Measurements from ENCODE around the gene PGM3. TPM values are rescaled to one million over a fixed set of nuclear protein-coding genes. Genes with fewer than 3 reads are reported as not detected.
A peak's percentile ranks its signal among the peaks of the same experiment; 100 is the strongest.
"Not testable (repeated sequence)": the region's sequence is repeated elsewhere in the genome, so short reads cannot be mapped to it uniquely, and the experiment has no call there.

The PGM3 gene
- total RNA-seq, 1 donor from 2014 or later: 24.7 TPM

- intact Hi-C loops (cut with micrococcal nuclease): no loop called here
- H3K4me3 Mint-ChIP-seq: no peak overlapping the region
- no peaks in the 10 kb centered on the region for H3K9me3 Mint-ChIP-seq
- DNase-seq: no peak
- peaks cover 8% of the 10 kb centered on the region for H3K4me1 Mint-ChIP-seq
- peaks cover 5% of the 10 kb centered on the region for H3K27me3 Mint-ChIP-seq
- peaks cover 5% of the 10 kb centered on the region for H3K36me3 Mint-ChIP-seq (ENCODE audit: low read depth)
- H3K27ac Mint-ChIP-seq: no peak overlapping the region
Observed at GRCh38 chr6:83198486-83199172, 5.6 kb upstream of the PGM3 start.

- peak overlapping the region; percentile 99 for H3K4me3 Mint-ChIP-seq
- H3K27me3 Mint-ChIP-seq: peaks cover 3% of the 10 kb centered on the region
- no peak overlapping the region for H3K27ac Mint-ChIP-seq
- DNase-seq: peak; percentile 76
- peaks cover 26% of the 10 kb centered on the region for H3K4me1 Mint-ChIP-seq
- intact Hi-C loops (cut with micrococcal nuclease): loop anchor here (1.0 to 2.0 kb wide), 3 partner anchors 21 to 947 kb away; partner anchors contain the start of genes DOP1A and IBTK
- H3K36me3 Mint-ChIP-seq (ENCODE audit: low read depth): peaks cover 23% of the 10 kb centered on the region
- no peaks in the 10 kb centered on the region for H3K9me3 Mint-ChIP-seq
Observed at GRCh38 chr6:83193747-83194566, 892 bp upstream of the PGM3 start.

- H3K27me3 Mint-ChIP-seq: peaks cover 3% of the 10 kb centered on the region
- peaks cover 24% of the 10 kb centered on the region for H3K36me3 Mint-ChIP-seq (ENCODE audit: low read depth)
- DNase-seq: no peak
- H3K9me3 Mint-ChIP-seq: no peaks in the 10 kb centered on the region
- peaks cover 26% of the 10 kb centered on the region for H3K4me1 Mint-ChIP-seq
- peak overlapping the region; percentile 99 for H3K4me3 Mint-ChIP-seq
- intact Hi-C loops (cut with micrococcal nuclease): loop anchor here (2.0 kb wide), 1 partner anchor 22 kb away; no protein-coding TSS in a partner anchor
- peak overlapping the region; percentile 97 for H3K27ac Mint-ChIP-seq
Observed at GRCh38 chr6:83192456-83192855, 609 bp downstream of the PGM3 start.

- peaks cover 26% of the 10 kb centered on the region for H3K4me1 Mint-ChIP-seq
- not testable (repeated sequence) for DNase-seq, H3K27me3 Mint-ChIP-seq, H3K27ac Mint-ChIP-seq, H3K9me3 Mint-ChIP-seq
- peaks cover 25% of the 10 kb centered on the region for H3K36me3 Mint-ChIP-seq (ENCODE audit: low read depth)
- peak overlapping the region; percentile 99 for H3K4me3 Mint-ChIP-seq
- intact Hi-C loops (cut with micrococcal nuclease): loop anchor here (2.0 kb wide), 1 partner anchor 23 kb away; no protein-coding TSS in a partner anchor
Observed at GRCh38 chr6:83191974-83192373, 1.1 kb downstream of the PGM3 start.

GRCh38 chr6:83190626-83191025 is 2.4 kb downstream of the PGM3 start:
- Mint-ChIP-seq H3K27me3 (peaks cover 3% of the 10 kb centered on the region), H3K4me3 (no peak overlapping the region), H3K27ac (no peak overlapping the region), H3K36me3 (ENCODE audit: low read depth) (peaks cover 28% of the 10 kb centered on the region), H3K9me3 (no peaks in the 10 kb centered on the region), H3K4me1 (peaks cover 26% of the 10 kb centered on the region)
- no peak for DNase-seq
- intact Hi-C loops (cut with micrococcal nuclease): no loop called here

GRCh38 chr6:83188501-83188900 is 4.6 kb downstream of the PGM3 start:
- no peaks in the 10 kb centered on the region for H3K9me3 Mint-ChIP-seq
- no peak for DNase-seq
- no peak overlapping the region for H3K27ac Mint-ChIP-seq
- intact Hi-C loops (cut with micrococcal nuclease): no loop called here
- H3K27me3 Mint-ChIP-seq: no peaks in the 10 kb centered on the region
- peaks cover 18% of the 10 kb centered on the region for H3K4me1 Mint-ChIP-seq
- H3K36me3 Mint-ChIP-seq (ENCODE audit: low read depth): peaks cover 38% of the 10 kb centered on the region
- H3K4me3 Mint-ChIP-seq: no peak overlapping the region

- Mint-ChIP-seq H3K4me1 (peaks cover 9% of the 10 kb centered on the region), H3K36me3 (ENCODE audit: low read depth) (peaks cover 48% of the 10 kb centered on the region), H3K9me3 (no peaks in the 10 kb centered on the region), H3K27ac (no peak overlapping the region), H3K27me3 (no peaks in the 10 kb centered on the region), H3K4me3 (no peak overlapping the region)
- intact Hi-C loops (cut with micrococcal nuclease): no loop called here
- DNase-seq: no peak
Observed at GRCh38 chr6:83185096-83185495, 8.0 kb downstream of the PGM3 start.

GRCh38 chr6:83183082-83183828 is 9.8 kb downstream of the PGM3 start:
- Mint-ChIP-seq H3K27ac (no peak overlapping the region), H3K36me3 (ENCODE audit: low read depth) (peaks cover 51% of the 10 kb centered on the region), H3K4me3 (no peak overlapping the region), H3K9me3 (no peaks in the 10 kb centered on the region), H3K27me3 (no peaks in the 10 kb centered on the region), H3K4me1 (peaks cover 4% of the 10 kb centered on the region)
- intact Hi-C loops (cut with micrococcal nuclease): no loop called here
- no peak for DNase-seq

GRCh38 chr6:83182114-83182513 is 11.0 kb downstream of the PGM3 start:
- Mint-ChIP-seq H3K27ac (no peak overlapping the region), H3K4me1 (peaks cover 4% of the 10 kb centered on the region), H3K27me3 (no peaks in the 10 kb centered on the region), H3K9me3 (no peaks in the 10 kb centered on the region), H3K36me3 (ENCODE audit: low read depth) (peaks cover 55% of the 10 kb centered on the region), H3K4me3 (no peak overlapping the region)
- DNase-seq: no peak
- intact Hi-C loops (cut with micrococcal nuclease): no loop called here

GRCh38 chr6:83180426-83180950 is 12.6 kb downstream of the PGM3 start:
- Mint-ChIP-seq H3K9me3 (no peaks in the 10 kb centered on the region), H3K27ac (no peak overlapping the region), H3K4me1 (peaks cover 4% of the 10 kb centered on the region), H3K36me3 (ENCODE audit: low read depth) (peaks cover 56% of the 10 kb centered on the region), H3K4me3 (no peak overlapping the region), H3K27me3 (no peaks in the 10 kb centered on the region)
- intact Hi-C loops (cut with micrococcal nuclease): no loop called here
- no peak for DNase-seq

- DNase-seq: no peak
- Mint-ChIP-seq H3K4me3 (no peak overlapping the region), H3K9me3 (no peaks in the 10 kb centered on the region), H3K27me3 (no peaks in the 10 kb centered on the region), H3K4me1 (peaks cover 3% of the 10 kb centered on the region), H3K27ac (no peak overlapping the region), H3K36me3 (ENCODE audit: low read depth) (peaks cover 49% of the 10 kb centered on the region)
- intact Hi-C loops (cut with micrococcal nuclease): no loop called here
Observed at GRCh38 chr6:83176246-83176645, 16.8 kb downstream of the PGM3 start.

- Mint-ChIP-seq H3K27me3 (no peaks in the 10 kb centered on the region), H3K36me3 (ENCODE audit: low read depth) (peaks cover 60% of the 10 kb centered on the region), H3K27ac (no peak overlapping the region), H3K4me3 (no peak overlapping the region), H3K4me1 (peaks cover 1% of the 10 kb centered on the region), H3K9me3 (no peaks in the 10 kb centered on the region)
- DNase-seq: no peak
- intact Hi-C loops (cut with micrococcal nuclease): no loop called here
Observed at GRCh38 chr6:83169511-83169910, 23.6 kb downstream of the PGM3 start.

- Mint-ChIP-seq H3K36me3 (ENCODE audit: low read depth) (peaks cover 58% of the 10 kb centered on the region), H3K27me3 (no peaks in the 10 kb centered on the region), H3K4me1 (peaks cover 2% of the 10 kb centered on the region), H3K27ac (no peak overlapping the region), H3K9me3 (no peaks in the 10 kb centered on the region), H3K4me3 (no peak overlapping the region)
- intact Hi-C loops (cut with micrococcal nuclease): no loop called here
- DNase-seq: no peak
Observed at GRCh38 chr6:83169106-83169505, 24.0 kb downstream of the PGM3 start.

Data from activated CD4-positive, alpha-beta T cell treated with anti-CD3 and anti-CD28 coated beads, Interleukin-2, amount 10 ng/mL, durations not matched to agents 24 days and 14 days (primary cell).